A549 treated with AZD9567 at 1 μM for 4 hours (cell line): Measurements from ENCODE around the gene PAPPA2. TPM values are rescaled to one million over a fixed set of nuclear protein-coding genes. Genes with fewer than 3 reads are reported as not detected.

Experiments used
- total RNA-seq: library from RNA; stranded (reverse); fragments of 200-300 nt; extraction: Qiagen RNA extraction; gene quantifications from 5 replicates; pipeline ENCODE4 v1.2.3, GENCODE V29; 2022; ENCODE audit not compliant: insufficient read depth

PAPPA2 gene, protein sequence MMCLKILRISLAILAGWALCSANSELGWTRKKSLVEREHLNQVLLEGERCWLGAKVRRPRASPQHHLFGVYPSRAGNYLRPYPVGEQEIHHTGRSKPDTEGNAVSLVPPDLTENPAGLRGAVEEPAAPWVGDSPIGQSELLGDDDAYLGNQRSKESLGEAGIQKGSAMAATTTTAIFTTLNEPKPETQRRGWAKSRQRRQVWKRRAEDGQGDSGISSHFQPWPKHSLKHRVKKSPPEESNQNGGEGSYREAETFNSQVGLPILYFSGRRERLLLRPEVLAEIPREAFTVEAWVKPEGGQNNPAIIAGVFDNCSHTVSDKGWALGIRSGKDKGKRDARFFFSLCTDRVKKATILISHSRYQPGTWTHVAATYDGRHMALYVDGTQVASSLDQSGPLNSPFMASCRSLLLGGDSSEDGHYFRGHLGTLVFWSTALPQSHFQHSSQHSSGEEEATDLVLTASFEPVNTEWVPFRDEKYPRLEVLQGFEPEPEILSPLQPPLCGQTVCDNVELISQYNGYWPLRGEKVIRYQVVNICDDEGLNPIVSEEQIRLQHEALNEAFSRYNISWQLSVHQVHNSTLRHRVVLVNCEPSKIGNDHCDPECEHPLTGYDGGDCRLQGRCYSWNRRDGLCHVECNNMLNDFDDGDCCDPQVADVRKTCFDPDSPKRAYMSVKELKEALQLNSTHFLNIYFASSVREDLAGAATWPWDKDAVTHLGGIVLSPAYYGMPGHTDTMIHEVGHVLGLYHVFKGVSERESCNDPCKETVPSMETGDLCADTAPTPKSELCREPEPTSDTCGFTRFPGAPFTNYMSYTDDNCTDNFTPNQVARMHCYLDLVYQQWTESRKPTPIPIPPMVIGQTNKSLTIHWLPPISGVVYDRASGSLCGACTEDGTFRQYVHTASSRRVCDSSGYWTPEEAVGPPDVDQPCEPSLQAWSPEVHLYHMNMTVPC (N-terminal part only)
- 0.01 to 0.14 TPM (median 0.01 TPM) in 3 of 5 replicates, not detected in the others for total RNA-seq

DNA sequence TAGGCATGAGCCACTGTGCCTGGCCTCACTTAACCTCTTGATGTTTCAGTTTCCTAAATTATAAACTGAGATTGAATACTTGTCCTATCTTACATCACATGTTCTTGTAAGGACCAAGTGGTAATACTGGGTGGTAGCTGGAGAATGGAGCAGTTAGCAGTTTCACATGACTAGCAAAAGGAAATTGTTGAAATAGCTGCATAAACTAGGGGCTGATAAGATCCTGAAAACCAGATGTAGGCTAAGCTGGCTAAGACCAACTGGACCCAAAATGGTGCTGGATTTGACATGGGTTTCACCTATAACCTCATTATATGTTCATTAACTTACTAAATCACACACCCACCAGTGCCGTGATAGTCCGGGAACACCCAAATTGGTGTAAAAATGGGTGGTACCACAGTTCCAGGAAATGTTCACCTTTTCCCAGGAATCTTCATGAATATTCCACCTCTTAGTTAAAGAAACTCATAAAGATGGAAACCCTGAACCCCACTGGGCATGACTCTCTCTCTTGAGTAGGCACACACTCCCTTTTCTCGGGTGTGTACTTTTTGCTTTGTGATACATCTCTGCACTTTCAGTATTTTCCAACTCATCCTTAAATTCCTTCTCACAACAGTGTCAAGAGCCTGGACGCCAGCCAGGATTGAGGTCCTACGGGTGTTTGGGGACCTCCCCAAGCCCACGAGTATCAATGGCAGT, at the start of gene PAPPA2:
TSS of gene PAPPA2 (plus strand) at position 502 of the 705 bp plus-strand sequence. CDS start 93,148 bp downstream, outside the sequence.

